Heart left ventricle (tissue), 13 donors: ENCODE results near the gene RFX2.

ENCODE experiments used
- POLR2A ChIP-seq, 2 donors: fragments of 450-650 bp; IDR thresholded peaks; one replicate each; pipeline ENCODE4 v1.6.1; 2017; ENCODE audit warnings: antibody characterized with exemption in 2 of 2, mild to moderate bottlenecking in 2 of 2, moderate library complexity in 2 of 2
- TF ChIP-seq, protein P1 (sequence below), 12 donors: fragments of 200-600 bp; sonication (generic) in 4 of 12; IDR thresholded peaks; one replicate each; pipeline versions ENCODE4 v1.5.0 to v1.8.0; 2018 to 2022; ENCODE audit warnings: antibody characterized with exemption in 12 of 12, mild to moderate bottlenecking in 5 of 12
- donor health status: ischemic (EF 13 %, LVEDD 7.1; RV severe dilation, severe dysfunction).
- donor health status: DM: no; HTN: yes; CAD: no.
- donor health status: DM: no; HTN: no; CAD: no.
- donor health status: ischemic (EF 25% LVEDD 6.9; RV normal size, moderate dysfunction).
- donor health status: ischemic (EF 25% LVEDD 5.7; RV mildly dilated, moderate dysfunction).
- donor health status: ischemic (EF 35%, LVEDD 5.7; RV mildly dilated, moderate dysfunction).
- donor health status: nonischemic (EF 11% LVEDD 7.7; RV severe dilation, severe dysfunction).
- donor health status: DM: yes; HTN: yes; CAD: no.
- donor health status: PGD.
- donor health status: ischemic (EF 29% LVEDD 5.4; RV normal size, mild dysfunction).
- donor health status: nonischemic (EF 23%, LVEDD 6.1; RV moderate dilation, normal function).

DNA sequence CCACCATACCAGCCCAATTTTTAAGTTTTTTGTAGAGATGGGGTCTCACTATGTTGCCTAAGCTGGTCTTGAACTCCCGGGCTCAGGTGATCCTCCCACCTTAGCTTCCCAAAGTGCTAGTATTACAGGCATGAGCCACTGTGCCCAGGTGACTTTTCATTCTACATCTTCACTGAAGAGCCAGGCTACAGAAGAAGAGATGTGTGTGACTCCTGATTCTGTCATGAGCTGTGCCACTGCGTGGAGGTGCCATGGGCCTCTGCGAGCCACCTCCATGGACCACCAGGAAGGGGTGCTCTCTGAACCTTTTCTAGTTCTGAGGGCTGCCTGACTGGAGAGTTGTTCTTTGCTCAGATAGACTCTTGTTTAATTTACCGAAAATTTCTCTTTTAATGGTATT, 75.8 kb downstream of the RFX2 start:
- TF ChIP-seq, protein P1, sequence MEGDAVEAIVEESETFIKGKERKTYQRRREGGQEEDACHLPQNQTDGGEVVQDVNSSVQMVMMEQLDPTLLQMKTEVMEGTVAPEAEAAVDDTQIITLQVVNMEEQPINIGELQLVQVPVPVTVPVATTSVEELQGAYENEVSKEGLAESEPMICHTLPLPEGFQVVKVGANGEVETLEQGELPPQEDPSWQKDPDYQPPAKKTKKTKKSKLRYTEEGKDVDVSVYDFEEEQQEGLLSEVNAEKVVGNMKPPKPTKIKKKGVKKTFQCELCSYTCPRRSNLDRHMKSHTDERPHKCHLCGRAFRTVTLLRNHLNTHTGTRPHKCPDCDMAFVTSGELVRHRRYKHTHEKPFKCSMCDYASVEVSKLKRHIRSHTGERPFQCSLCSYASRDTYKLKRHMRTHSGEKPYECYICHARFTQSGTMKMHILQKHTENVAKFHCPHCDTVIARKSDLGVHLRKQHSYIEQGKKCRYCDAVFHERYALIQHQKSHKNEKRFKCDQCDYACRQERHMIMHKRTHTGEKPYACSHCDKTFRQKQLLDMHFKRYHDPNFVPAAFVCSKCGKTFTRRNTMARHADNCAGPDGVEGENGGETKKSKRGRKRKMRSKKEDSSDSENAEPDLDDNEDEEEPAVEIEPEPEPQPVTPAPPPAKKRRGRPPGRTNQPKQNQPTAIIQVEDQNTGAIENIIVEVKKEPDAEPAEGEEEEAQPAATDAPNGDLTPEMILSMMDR (IDR thresholded peaks at IDR 0.05): no peak
- TF ChIP-seq POLR2A (IDR thresholded peaks at IDR 0.05): no peak
